Measurements from ENCODE around the gene ARHGEF39. TPM values are rescaled to one million over a fixed set of nuclear protein-coding genes. Genes with fewer than 3 reads are reported as not detected.

Gene ARHGEF39
- total and polyA plus RNA-seq, 4 donors, result 0.47 to 1.4 (median 1.3) TPM

GRCh38 chr9:35712762-35713400, 47.9 kb upstream of the ARHGEF39 start:
- DNase-seq (no peak), ATAC-seq (ENCODE audit: insufficient read depth, low FRiP score) (no peak)
- Histone ChIP-seq H3K36me3 (ENCODE audit: control insufficient read depth in 4 of 4, insufficient read depth in 4 of 4, low read length in 4 of 4) (peaks cover 36 to 75% (median 67%) of the 10 kb centered on the region in 4 donors), H3K27ac (ENCODE audit: low read depth in 1 of 2, low read length in 1 of 2) (no peak overlapping the region), H3K9me3 (ENCODE audit: control insufficient read depth in 4 of 4, insufficient read depth in 3 of 4, low read length in 3 of 4) (no peaks in the 10 kb centered on the region), H3K4me1 (ENCODE audit: control insufficient read depth in 5 of 5, insufficient read depth in 5 of 5, low read length in 5 of 5) (no peaks in the 10 kb centered on the region), H3K9ac (ENCODE audit: insufficient read depth in 1 of 2, low read length in 2 of 2) (no peak overlapping the region), H3K4me3 (no peak overlapping the region), H3K27me3 (ENCODE audit: control insufficient read depth in 3 of 3, insufficient read depth in 3 of 3, low read length in 2 of 3) (no peaks in the 10 kb centered on the region)
- 95 to 97% methylated on average over 11 of the region's 11 CpGs for WGBS, 2 donors
- no peak for TF ChIP-seq CTCF (IDR thresholded peaks at IDR 0.05; ENCODE audit: control extremely low read depth, extremely low read depth)

- no peak for TF ChIP-seq CTCF (IDR thresholded peaks at IDR 0.05; ENCODE audit: control extremely low read depth, extremely low read depth)
- no peak for DNase-seq
- WGBS, 2 donors, result 88 to 94% methylated on average over 21 of the region's 21 CpGs
- no peak for ATAC-seq (ENCODE audit: insufficient read depth, low FRiP score)
- H3K9me3 ChIP-seq (ENCODE audit: control insufficient read depth in 4 of 4, insufficient read depth in 3 of 4, low read length in 3 of 4), result no peaks in the 10 kb centered on the region
- peaks cover 39 to 75% (median 67%) of the 10 kb centered on the region in 4 donors for H3K36me3 ChIP-seq (ENCODE audit: control insufficient read depth in 4 of 4, insufficient read depth in 4 of 4, low read length in 4 of 4)
- no peak overlapping the region for H3K9ac ChIP-seq (ENCODE audit: insufficient read depth in 1 of 2, low read length in 2 of 2)
- H3K4me1 ChIP-seq (ENCODE audit: control insufficient read depth in 5 of 5, insufficient read depth in 5 of 5, low read length in 5 of 5), result no peaks in the 10 kb centered on the region
- H3K27ac ChIP-seq (ENCODE audit: low read depth in 1 of 2, low read length in 1 of 2), result no peak overlapping the region
- H3K4me3 ChIP-seq, result no peak overlapping the region
- H3K27me3 ChIP-seq (ENCODE audit: control insufficient read depth in 3 of 3, insufficient read depth in 3 of 3, low read length in 2 of 3), result no peaks in the 10 kb centered on the region
Measured at GRCh38 chr9:35711501-35712428, 46.8 kb upstream of the ARHGEF39 start.

GRCh38 chr9:35710818-35711500, 46.0 kb upstream of the ARHGEF39 start:
- H3K27me3 ChIP-seq (ENCODE audit: control insufficient read depth in 3 of 3, insufficient read depth in 3 of 3, low read length in 2 of 3), result no peaks in the 10 kb centered on the region
- H3K9ac ChIP-seq (ENCODE audit: insufficient read depth in 1 of 2, low read length in 2 of 2), result no peak overlapping the region
- no peaks in the 10 kb centered on the region for H3K4me1 ChIP-seq (ENCODE audit: control insufficient read depth in 5 of 5, insufficient read depth in 5 of 5, low read length in 5 of 5)
- H3K36me3 ChIP-seq (ENCODE audit: control insufficient read depth in 4 of 4, insufficient read depth in 4 of 4, low read length in 4 of 4), result peaks cover 41 to 75% (median 69%) of the 10 kb centered on the region in 4 donors
- DNase-seq (no peak), ATAC-seq (ENCODE audit: insufficient read depth, low FRiP score) (no peak)
- H3K27ac ChIP-seq (ENCODE audit: low read depth in 1 of 2, low read length in 1 of 2), result no peak overlapping the region
- no peak overlapping the region for H3K4me3 ChIP-seq
- TF ChIP-seq CTCF (IDR thresholded peaks at IDR 0.05; ENCODE audit: control extremely low read depth, extremely low read depth), result no peak
- WGBS, 2 donors, result 85 to 91% methylated on average over 7 of the region's 7 CpGs
- H3K9me3 ChIP-seq (ENCODE audit: control insufficient read depth in 4 of 4, insufficient read depth in 3 of 4, low read length in 3 of 4), result no peaks in the 10 kb centered on the region
